GM19351 (cell line): Measurements from ENCODE around the gene CEP95.

Source experiments
- ATAC-seq: cut with Tn5 transposase; IDR thresholded peaks from one replicate; pipeline ENCODE4 v1.9.1; 2021; ENCODE audit warnings: mild to moderate bottlenecking, moderate library complexity; ENCODE audit not compliant: unreplicated experiment

Gene CEP95

GRCh38 chr17:64515829-64516228, 9.1 kb downstream of the CEP95 start:
- no peak for ATAC-seq

- no peak for ATAC-seq
Observed at GRCh38 chr17:64519601-64520000, 12.8 kb downstream of the CEP95 start.

- no peak for ATAC-seq
Observed at GRCh38 chr17:64520359-64520758, 13.6 kb downstream of the CEP95 start.

GRCh38 chr17:64527914-64528313, 21.1 kb downstream of the CEP95 start:
- no peak for ATAC-seq

- ATAC-seq, result no peak
Observed at GRCh38 chr17:64529221-64529620, 22.4 kb downstream of the CEP95 start.

- ATAC-seq, result no peak
Observed at GRCh38 chr17:64531955-64532371, 25.2 kb downstream of the CEP95 start.

GRCh38 chr17:64532409-64532808, 25.6 kb downstream of the CEP95 start:
- no peak for ATAC-seq

GRCh38 chr17:64533784-64534183, 27.0 kb downstream of the CEP95 start:
- ATAC-seq, result no peak

- ATAC-seq, result no peak
Observed at GRCh38 chr17:64534187-64534586, 27.4 kb downstream of the CEP95 start.

GRCh38 chr17:64535357-64535756, 28.6 kb downstream of the CEP95 start:
- no peak for ATAC-seq

- no peak for ATAC-seq
Observed at GRCh38 chr17:64536913-64537312, 30.1 kb downstream of the CEP95 start.

- ATAC-seq, result no peak
Observed at GRCh38 chr17:64537488-64537887, 30.7 kb downstream of the CEP95 start.

- ATAC-seq, result no peak
Observed at GRCh38 chr17:64538508-64539130, 31.8 kb downstream of the CEP95 start.

GRCh38 chr17:64540118-64540776, 33.5 kb downstream of the CEP95 start:
- no peak for ATAC-seq

- ATAC-seq, result no peak
Observed at GRCh38 chr17:64544742-64545141, 38.0 kb downstream of the CEP95 start.

GRCh38 chr17:64546716-64547115, 39.9 kb downstream of the CEP95 start:
- no peak for ATAC-seq

- ATAC-seq, result no peak
Observed at GRCh38 chr17:64547319-64547718, 40.5 kb downstream of the CEP95 start.

GRCh38 chr17:64551461-64551860, 44.7 kb downstream of the CEP95 start:
- ATAC-seq, result no peak

GRCh38 chr17:64554028-64554637, 47.4 kb downstream of the CEP95 start:
- ATAC-seq, result no peak

- ATAC-seq, result no peak
Observed at GRCh38 chr17:64555281-64555680, 48.5 kb downstream of the CEP95 start.

- no peak for ATAC-seq
Observed at GRCh38 chr17:64564098-64564497, 57.3 kb downstream of the CEP95 start.

GRCh38 chr17:64565563-64565962, 58.8 kb downstream of the CEP95 start:
- ATAC-seq, result no peak
